ENCODE results near the gene TRPV6. TPM values are rescaled to one million over a fixed set of nuclear protein-coding genes. Genes with fewer than 3 reads are reported as not detected.
A peak's percentile ranks its signal among the peaks of the same experiment; 100 is the strongest.

TRPV6 gene
- not detected for total RNA-seq

- intact Hi-C loops (cut with DNase I, micrococcal nuclease), result no loop called here
- H3K9me3 Mint-ChIP-seq (ENCODE audit: low read depth), result no peaks in the 10 kb centered on the region
- CTCF ChIA-PET, result interaction anchor here (0.6 to 0.7 kb wide), 2 partner anchors 11 to 1253 kb away, joined by 3 read pairs; no protein-coding TSS in a partner anchor
Measured at GRCh38 chr7:142885311-142886230, at the start of gene TRPV6. Gene TRPV6, minus strand, starts transcription at chr7:142885745.

GRCh38 chr7:142934056-142934455 is 48.5 kb upstream of the TRPV6 start:
- intact Hi-C loops (cut with DNase I, micrococcal nuclease), result no loop called here
- POLR2A ChIA-PET, result no interaction called here
- H3K9me3 Mint-ChIP-seq (ENCODE audit: low read depth), result no peaks in the 10 kb centered on the region
- ATAC-seq (no peak), DNase-seq (no peak)
- CTCF ChIA-PET, result interaction anchor here (0.6 to 0.7 kb wide), 2 partner anchors 36 to 71 kb away, joined by 3 read pairs; no protein-coding TSS in a partner anchor
- H3K4me3 Mint-ChIP-seq, result no peak overlapping the region
- no peaks in the 10 kb centered on the region for H3K4me1 Mint-ChIP-seq
- peaks cover 3% of the 10 kb centered on the region for H3K27me3 Mint-ChIP-seq
- H3K36me3 Mint-ChIP-seq (ENCODE audit: low read depth), result no peaks in the 10 kb centered on the region
- no peak overlapping the region for H3K27ac Mint-ChIP-seq

More at GRCh38 chr7:142885311-142886230, at the start of gene TRPV6:
- no peak for ATAC-seq
- H3K27ac Mint-ChIP-seq, result no peak within 1 kb of the TSS
- H3K4me1 Mint-ChIP-seq, result no peaks in the 10 kb centered on the region
- no peaks in the 10 kb centered on the region for H3K36me3 Mint-ChIP-seq (ENCODE audit: low read depth)
- DNase-seq, result no peak
- H3K4me3 Mint-ChIP-seq, result no peak within 1 kb of the TSS
- H3K27me3 Mint-ChIP-seq, result no peaks in the 10 kb centered on the region
- POLR2A ChIA-PET, result no interaction called here

- Mint-ChIP-seq H3K9me3 (ENCODE audit: low read depth) (no peaks in the 10 kb centered on the region), H3K4me3 (no peak within 1 kb of the TSS), H3K27ac (no peak within 1 kb of the TSS), H3K27me3 (peaks cover 3% of the 10 kb centered on the region), H3K36me3 (ENCODE audit: low read depth) (no peaks in the 10 kb centered on the region), H3K4me1 (no peaks in the 10 kb centered on the region)
- ChIA-PET CTCF (interaction anchor here (0.6 to 0.7 kb wide), 2 partner anchors 15 to 36 kb away, joined by 3 read pairs; no protein-coding TSS in a partner anchor), POLR2A (no interaction called here)
- intact Hi-C loops (cut with DNase I, micrococcal nuclease), result no loop called here
- DNase-seq (no peak), ATAC-seq (no peak)
Measured at GRCh38 chr7:142933624-142934023, 48.1 kb upstream of the TRPV6 start, which contains the start of gene TRPV5. Gene TRPV5, minus strand, starts transcription at chr7:142933746. Its CDS starts 287 bp downstream, at chr7:142933459.

GRCh38 chr7:142933092-142933475 is 47.5 kb upstream of the TRPV6 start:
- DNase-seq (no peak), ATAC-seq (no peak)
- intact Hi-C loops (cut with DNase I, micrococcal nuclease), result no loop called here
- Mint-ChIP-seq H3K36me3 (ENCODE audit: low read depth) (no peaks in the 10 kb centered on the region), H3K27me3 (peaks cover 3% of the 10 kb centered on the region), H3K27ac (no peak overlapping the region), H3K9me3 (ENCODE audit: low read depth) (no peaks in the 10 kb centered on the region), H3K4me3 (no peak overlapping the region), H3K4me1 (no peaks in the 10 kb centered on the region)
- CTCF ChIA-PET, result interaction anchor here (0.6 kb wide), 1 partner anchor 15 kb away, joined by 3 read pairs; no protein-coding TSS in a partner anchor
- POLR2A ChIA-PET, result no interaction called here

GRCh38 chr7:142932386-142933091 is 47.0 kb upstream of the TRPV6 start:
- H3K4me1 Mint-ChIP-seq, result no peaks in the 10 kb centered on the region
- ChIA-PET POLR2A (no interaction called here), CTCF (interaction anchor here (0.6 kb wide), 1 partner anchor 63 kb away, joined by 4 read pairs; no protein-coding TSS in a partner anchor)
- intact Hi-C loops (cut with DNase I, micrococcal nuclease), result no loop called here
- no peaks in the 10 kb centered on the region for H3K36me3 Mint-ChIP-seq (ENCODE audit: low read depth)
- no peak overlapping the region for H3K4me3 Mint-ChIP-seq
- ATAC-seq (no peak), DNase-seq (no peak)
- no peaks in the 10 kb centered on the region for H3K9me3 Mint-ChIP-seq (ENCODE audit: low read depth)
- H3K27me3 Mint-ChIP-seq, result peaks cover 3% of the 10 kb centered on the region
- no peak overlapping the region for H3K27ac Mint-ChIP-seq

- H3K4me1 Mint-ChIP-seq, result no peaks in the 10 kb centered on the region
- CTCF ChIA-PET, result no interaction called here
- H3K36me3 Mint-ChIP-seq (ENCODE audit: low read depth), result no peaks in the 10 kb centered on the region
- ATAC-seq, result no peak
- H3K9me3 Mint-ChIP-seq (ENCODE audit: low read depth), result no peaks in the 10 kb centered on the region
- peaks cover 3% of the 10 kb centered on the region for H3K27me3 Mint-ChIP-seq
- POLR2A ChIA-PET, result no interaction called here
- no peak for DNase-seq
- H3K4me3 Mint-ChIP-seq, result no peak overlapping the region
- intact Hi-C loops (cut with DNase I, micrococcal nuclease), result no loop called here
- H3K27ac Mint-ChIP-seq, result no peak overlapping the region
Measured at GRCh38 chr7:142930126-142930730, 44.7 kb upstream of the TRPV6 start.

- H3K27ac Mint-ChIP-seq, result no peak overlapping the region
- ChIA-PET POLR2A (no interaction called here), CTCF (interaction anchor here (0.5 to 0.7 kb wide), 2 partner anchors 72 to 191 kb away, joined by 3 read pairs; no protein-coding TSS in a partner anchor)
- H3K36me3 Mint-ChIP-seq (ENCODE audit: low read depth), result no peaks in the 10 kb centered on the region
- DNase-seq, result no peak
- no peaks in the 10 kb centered on the region for H3K27me3 Mint-ChIP-seq
- intact Hi-C loops (cut with DNase I, micrococcal nuclease), result no loop called here
- no peak overlapping the region for H3K4me3 Mint-ChIP-seq
- no peaks in the 10 kb centered on the region for H3K9me3 Mint-ChIP-seq (ENCODE audit: low read depth)
- H3K4me1 Mint-ChIP-seq, result no peaks in the 10 kb centered on the region
- no peak for ATAC-seq
Measured at GRCh38 chr7:142927949-142928348, 42.4 kb upstream of the TRPV6 start.

GRCh38 chr7:142927085-142927745 is 41.7 kb upstream of the TRPV6 start:
- H3K36me3 Mint-ChIP-seq (ENCODE audit: low read depth), result no peaks in the 10 kb centered on the region
- H3K4me3 Mint-ChIP-seq, result no peak overlapping the region
- H3K27me3 Mint-ChIP-seq, result no peaks in the 10 kb centered on the region
- H3K4me1 Mint-ChIP-seq, result no peaks in the 10 kb centered on the region
- intact Hi-C loops (cut with DNase I, micrococcal nuclease), result no loop called here
- no peak overlapping the region for H3K27ac Mint-ChIP-seq
- ChIA-PET POLR2A (no interaction called here), CTCF (interaction anchor here (0.5 kb wide), 1 partner anchor 192 kb away, joined by 3 read pairs; no protein-coding TSS in a partner anchor)
- ATAC-seq (no peak), DNase-seq (no peak)
- no peaks in the 10 kb centered on the region for H3K9me3 Mint-ChIP-seq (ENCODE audit: low read depth)

GRCh38 chr7:142925413-142925812 is 39.9 kb upstream of the TRPV6 start:
- H3K36me3 Mint-ChIP-seq (ENCODE audit: low read depth), result no peaks in the 10 kb centered on the region
- intact Hi-C loops (cut with DNase I, micrococcal nuclease), result no loop called here
- DNase-seq, result peak; percentile 27
- ATAC-seq, result no peak
- no peaks in the 10 kb centered on the region for H3K4me1 Mint-ChIP-seq
- no peak overlapping the region for H3K27ac Mint-ChIP-seq
- H3K9me3 Mint-ChIP-seq (ENCODE audit: low read depth), result no peaks in the 10 kb centered on the region
- CTCF ChIA-PET, result interaction anchor here (0.6 to 0.9 kb wide), 2 partner anchors 22 to 78 kb away, joined by 3 to 4 read pairs; no protein-coding TSS in a partner anchor
- no peak overlapping the region for H3K4me3 Mint-ChIP-seq
- H3K27me3 Mint-ChIP-seq, result no peaks in the 10 kb centered on the region
- POLR2A ChIA-PET, result no interaction called here

GRCh38 chr7:142923391-142923790 is 37.8 kb upstream of the TRPV6 start:
- no peak for DNase-seq

GRCh38 chr7:142919656-142920055 is 34.1 kb upstream of the TRPV6 start:
- no peak for DNase-seq
- H3K27me3 Mint-ChIP-seq, result peaks cover 6% of the 10 kb centered on the region
- no peaks in the 10 kb centered on the region for H3K4me1 Mint-ChIP-seq
- POLR2A ChIA-PET, result no interaction called here
- intact Hi-C loops (cut with DNase I, micrococcal nuclease), result no loop called here
- no peak for ATAC-seq
- no peaks in the 10 kb centered on the region for H3K9me3 Mint-ChIP-seq (ENCODE audit: low read depth)
- H3K4me3 Mint-ChIP-seq, result no peak overlapping the region
- no peaks in the 10 kb centered on the region for H3K36me3 Mint-ChIP-seq (ENCODE audit: low read depth)
- CTCF ChIA-PET, result interaction anchor here (1.7 kb wide), 1 partner anchor 9 kb away, joined by 6 read pairs; no protein-coding TSS in a partner anchor
- H3K27ac Mint-ChIP-seq, result no peak overlapping the region

More at GRCh38 chr7:142923391-142923790, 37.8 kb upstream of the TRPV6 start:
- no peak overlapping the region for H3K27ac Mint-ChIP-seq
- peaks cover 2% of the 10 kb centered on the region for H3K27me3 Mint-ChIP-seq
- no peaks in the 10 kb centered on the region for H3K9me3 Mint-ChIP-seq (ENCODE audit: low read depth)
- no peak overlapping the region for H3K4me3 Mint-ChIP-seq
- POLR2A ChIA-PET, result no interaction called here
- no peaks in the 10 kb centered on the region for H3K4me1 Mint-ChIP-seq
- no peaks in the 10 kb centered on the region for H3K36me3 Mint-ChIP-seq (ENCODE audit: low read depth)
- ATAC-seq, result no peak
- intact Hi-C loops (cut with DNase I, micrococcal nuclease), result no loop called here
- CTCF ChIA-PET, result interaction anchor here (0.6 to 0.7 kb wide), 2 partner anchors 602 to 631 kb away, joined by 3 read pairs; no protein-coding TSS in a partner anchor
